SW480 (cell line): ENCODE measurements around the gene GTF2H4.

Source experiments
- DNase-seq: peaks from one replicate; pipeline ENCODE4 v3.0.0-alpha.2; 2016; ENCODE audit warnings: low spot score

Gene GTF2H4

GRCh38 chr6:30955367-30956042 is 47.5 kb downstream of the GTF2H4 start:
- peak; percentile 74 for DNase-seq

GRCh38 chr6:30957716-30958115 is 49.7 kb downstream of the GTF2H4 start:
- DNase-seq, result peak; percentile 42

GRCh38 chr6:30960907-30961673 is 53.1 kb downstream of the GTF2H4 start:
- no peak for DNase-seq

GRCh38 chr6:30962716-30963115 is 54.7 kb downstream of the GTF2H4 start:
- DNase-seq, result no peak

- DNase-seq, result peak; percentile 22
Measured at GRCh38 chr6:30963641-30964040, 55.6 kb downstream of the GTF2H4 start.
